Tibial nerve (tissue), 4 donors: ENCODE measurements around the gene PLEKHM1.
"Not testable (repeated sequence)": the region's sequence is repeated elsewhere in the genome, so short reads cannot be mapped to it uniquely, and the experiment has no call there.

ENCODE experiments used
- CTCF ChIP-seq, 5 experiments: fragments of 200-600 bp in 3 of 5; fragments of 450-650 bp in 2 of 5; sonication (generic) in 3 of 5; IDR thresholded peaks; one replicate each; pipeline ENCODE4 v1.5.1; 2016 to 2019; ENCODE audit warnings: antibody characterized with exemption in 5 of 5, mild to moderate bottlenecking in 3 of 5, moderate library complexity in 2 of 5
- EP300 ChIP-seq, 2 donors: sonication (generic); formaldehyde crosslinking; IDR thresholded peaks; one replicate each; pipeline ENCODE4 v1.6.1; 2017; ENCODE audit warnings: antibody characterized with exemption in 2 of 2, mild to moderate bottlenecking in 1 of 2
- POLR2A ChIP-seq, 2 donors: fragments of 450-650 bp; IDR thresholded peaks; one replicate each; pipeline ENCODE4 v1.6.1; 2017; ENCODE audit warnings: antibody characterized with exemption in 2 of 2, mild to moderate bottlenecking in 2 of 2, moderate library complexity in 2 of 2

- not testable (repeated sequence) for TF ChIP-seq EP300, CTCF, POLR2A (IDR thresholded peaks at IDR 0.05)
These were observed 46.2 kb downstream of the PLEKHM1 start for GRCh38 chr17:45444301-45444700.
